GM23338 (cell line): Measurements from ENCODE around the gene LMLN. TPM values are rescaled to one million over a fixed set of nuclear protein-coding genes. Genes with fewer than 3 reads are reported as not detected.

Source experiments
- ATAC-seq: fragments of 200-7000 bp; cut with Tn5 transposase; 3 replicates; pipeline ENCODE4 v1.9.1; 2020
- DNase-seq: peaks from one replicate; pipeline ENCODE4 v3.0.0-alpha.2; 2015; ENCODE audit warnings: low spot score
- H2AFZ ChIP-seq: fragments of 200-600 bp; sonication (generic); 2 replicates; pipeline ENCODE4 v1.8.0; 2016; ENCODE audit warnings: antibody characterized with exemption, mild to moderate bottlenecking, moderate library complexity
- H3F3A ChIP-seq: fragments of 200-600 bp; sonication (generic); replicated peaks from 2 replicates; pipeline ENCODE4 v1.8.0; 2017; ENCODE audit warnings: antibody characterized with exemption, mixed run types, low read depth
- H3K27ac ChIP-seq: fragments of 200-600 bp; sonication (generic); 2 replicates; pipeline ENCODE4 v1.6.1; 2016; ENCODE audit warnings: low read depth
- H3K27me3 ChIP-seq: fragments of 200-600 bp; sonication (generic); 2 replicates; pipeline ENCODE4 v1.8.0; 2016; ENCODE audit warnings: mild to moderate bottlenecking, mixed run types, moderate library complexity; ENCODE audit not compliant: insufficient read depth
- H3K36me3 ChIP-seq: fragments of 200-600 bp; sonication (generic); 2 replicates; pipeline ENCODE4 v1.8.0; 2016; ENCODE audit warnings: mild to moderate bottlenecking; ENCODE audit not compliant: insufficient read depth
- H3K4me1 ChIP-seq: fragments of 200-600 bp; sonication (generic); 2 replicates; pipeline ENCODE4 v1.8.0; 2016; ENCODE audit warnings: mild to moderate bottlenecking, moderate library complexity; ENCODE audit not compliant: insufficient read depth
- H3K4me2 ChIP-seq: fragments of 200-600 bp; sonication (generic); 2 replicates; pipeline ENCODE4 v1.7.1; 2017; ENCODE audit warnings: mixed run types
- H3K4me3 ChIP-seq: fragments of 200-600 bp; sonication (generic); 2 replicates; pipeline ENCODE4 v1.6.1; 2016; ENCODE audit warnings: mixed run types
- H3K79me2 ChIP-seq: fragments of 200-600 bp; sonication (generic); replicated peaks from 2 replicates; pipeline ENCODE4 v1.8.0; 2017; ENCODE audit warnings: mild to moderate bottlenecking; ENCODE audit not compliant: insufficient read depth
- H3K9me2 ChIP-seq: fragments of 200-600 bp; sonication (generic); 2 replicates; pipeline ENCODE4 v1.8.0; 2017; ENCODE audit not compliant: insufficient read depth
- H4K20me1 ChIP-seq: fragments of 200-600 bp; sonication (generic); replicated peaks from 2 replicates; pipeline ENCODE4 v1.8.0; 2017; ENCODE audit warnings: mild to moderate bottlenecking; ENCODE audit not compliant: insufficient read depth
- H3K27ac Mint-ChIP-seq: 2 replicates; pipeline ENCODE4 v1.8.0; 2020; ENCODE audit warnings: inconsistent platforms, mild to moderate bottlenecking, moderate library complexity, mixed read lengths
- H3K27me3 Mint-ChIP-seq: 3 replicates; pipeline ENCODE4 v1.8.0; 2022; ENCODE audit warnings: low read depth, mild to moderate bottlenecking, moderate library complexity, mixed read lengths, inconsistent platforms; ENCODE audit not compliant: insufficient read depth, poor library complexity
- H3K36me3 Mint-ChIP-seq: 3 replicates; pipeline ENCODE4 v1.8.0; 2021; ENCODE audit warnings: low read depth, mild to moderate bottlenecking, inconsistent platforms, moderate library complexity, mixed read lengths
- H3K4me1 Mint-ChIP-seq: 3 replicates; pipeline ENCODE4 v1.8.0; 2020; ENCODE audit warnings: mild to moderate bottlenecking, inconsistent platforms, mixed read lengths
- H3K4me3 Mint-ChIP-seq: 3 replicates; pipeline ENCODE4 v1.8.0; 2021; ENCODE audit warnings: moderate library complexity, mild to moderate bottlenecking, inconsistent platforms, mixed read lengths
- H3K9me3 Mint-ChIP-seq: 3 replicates; pipeline ENCODE4 v1.8.0; 2020; ENCODE audit warnings: moderate library complexity, mild to moderate bottlenecking, inconsistent platforms, mixed read lengths
- CTCF ChIP-seq, 2 experiments: fragments of 200-600 bp in 1 of 2; sonication (generic) in 1 of 2; conservative IDR thresholded peaks; 2 replicates each; pipeline versions ENCODE4 v1.5.1 to v1.6.1; 2016 to 2017; ENCODE audit warnings: antibody characterized with exemption in 2 of 2, low read depth in 2 of 2, mild to moderate bottlenecking in 2 of 2, moderate library complexity in 1 of 2
- ETS1 ChIP-seq: IDR thresholded peaks from 2 replicates; pipeline ENCODE4 v1.6.1; 2016; ENCODE audit warnings: antibody characterized with exemption
- EZH2 ChIP-seq: fragments of 200-600 bp; sonication (generic); IDR thresholded peaks from one replicate; pipeline ENCODE4 v1.8.0; 2017; ENCODE audit warnings: antibody characterized with exemption, mild to moderate bottlenecking, low read depth; ENCODE audit not compliant: unreplicated experiment
- EZH2phosphoT487 ChIP-seq: fragments of 200-600 bp; sonication (generic); IDR thresholded peaks from one replicate; pipeline ENCODE4 v1.8.1; 2018; ENCODE audit warnings: antibody characterized with exemption; ENCODE audit not compliant: unreplicated experiment
- JUNB ChIP-seq: IDR thresholded peaks from one replicate; pipeline ENCODE4 v1.6.1; 2016; ENCODE audit warnings: antibody characterized with exemption; ENCODE audit not compliant: unreplicated experiment
- NANOG ChIP-seq: IDR thresholded peaks from 2 replicates; pipeline ENCODE4 v1.6.1; 2016; ENCODE audit warnings: antibody characterized with exemption, borderline replicate concordance
- POLR2AphosphoS5 ChIP-seq: IDR thresholded peaks from 2 replicates; pipeline ENCODE4 v1.6.1; 2016; ENCODE audit warnings: antibody characterized with exemption, low read depth
- REST ChIP-seq: IDR thresholded peaks from one replicate; pipeline ENCODE4 v1.6.1; 2018; ENCODE audit warnings: antibody characterized with exemption; ENCODE audit not compliant: unreplicated experiment
- STAT1 ChIP-seq: IDR thresholded peaks from one replicate; pipeline ENCODE4 v1.6.1; 2016; ENCODE audit warnings: antibody characterized with exemption; ENCODE audit not compliant: unreplicated experiment
- ZNF114 ChIP-seq: fragments of 250-450 bp; sonication (Bioruptor Pico); IDR thresholded peaks from 2 replicates; pipeline ENCODE4 v1.5.0; 2020; ENCODE audit warnings: mild to moderate bottlenecking, moderate library complexity
- ZNF462 ChIP-seq: fragments of 250-450 bp; sonication (Bioruptor Pico); IDR thresholded peaks from 2 replicates; pipeline ENCODE4 v1.5.0; 2020; ENCODE audit warnings: mild to moderate bottlenecking, moderate library complexity
- polyA plus RNA-seq: library from polyadenylated mRNA; unstranded; fragments of >200 nt; fragmentation: Nextera tagmentation; extraction: Ambion mirVana; gene quantifications from 2 replicates; pipeline ENCODE4 v1.2.1, GENCODE V29; 2016
- total RNA-seq: library from RNA; depleted of rRNA; stranded (reverse); fragments of >200 nt; shearing (Covaris generic); gene quantifications from 2 replicates; pipeline ENCODE4 v1.2.3, GENCODE V29; 2014

Gene LMLN
- total and polyA plus RNA-seq, 2 experiments from 2014 or later = 2.3 to 4.3 TPM

GRCh38 chr3:197975311-197975710, 15.3 kb downstream of the LMLN start (continued):
- TF ChIP-seq ZNF462 (CRISPR knock-in tag) (no peak), EZH2 (no peak), STAT1 (no peak)

GRCh38 chr3:197983076-197983475, 23.1 kb downstream of the LMLN start:
- no peak overlapping the region for H3K27ac Mint-ChIP-seq
- Histone ChIP-seq H3K36me3 (no peaks in the 10 kb centered on the region), H2AFZ (no peak overlapping the region), H3K27ac (no peak overlapping the region), H3K9me2 (no peaks in the 10 kb centered on the region), H3K79me2 (no peaks in the 10 kb centered on the region), H3K4me3 (no peak overlapping the region), H3F3A (no peaks in the 10 kb centered on the region), H3K4me2 (no peak overlapping the region), H3K27me3 (no peaks in the 10 kb centered on the region), H4K20me1 (no peaks in the 10 kb centered on the region), H3K4me1 (no peaks in the 10 kb centered on the region)
- H3K4me3 Mint-ChIP-seq = no peak overlapping the region
- H3K9me3 Mint-ChIP-seq = no peaks in the 10 kb centered on the region
- H3K27me3 Mint-ChIP-seq = no peaks in the 10 kb centered on the region
- H3K36me3 Mint-ChIP-seq = no peaks in the 10 kb centered on the region
- no peak for ATAC-seq
- no peaks in the 10 kb centered on the region for H3K4me1 Mint-ChIP-seq
- no peak for DNase-seq
- TF ChIP-seq JUNB (no peak), ETS1 (no peak), POLR2AphosphoS5 (no peak), CTCF (conservative IDR thresholded peaks at IDR 0.05; ENCODE audit: low read depth in 2 of 2) (no peak), STAT1 (no peak), NANOG (no peak), REST (no peak), EZH2 (no peak), EZH2phosphoT487 (no peak), ZNF114 (CRISPR knock-in tag) (no peak)
